ENCODE results near the gene MICAL3.

DNA sequence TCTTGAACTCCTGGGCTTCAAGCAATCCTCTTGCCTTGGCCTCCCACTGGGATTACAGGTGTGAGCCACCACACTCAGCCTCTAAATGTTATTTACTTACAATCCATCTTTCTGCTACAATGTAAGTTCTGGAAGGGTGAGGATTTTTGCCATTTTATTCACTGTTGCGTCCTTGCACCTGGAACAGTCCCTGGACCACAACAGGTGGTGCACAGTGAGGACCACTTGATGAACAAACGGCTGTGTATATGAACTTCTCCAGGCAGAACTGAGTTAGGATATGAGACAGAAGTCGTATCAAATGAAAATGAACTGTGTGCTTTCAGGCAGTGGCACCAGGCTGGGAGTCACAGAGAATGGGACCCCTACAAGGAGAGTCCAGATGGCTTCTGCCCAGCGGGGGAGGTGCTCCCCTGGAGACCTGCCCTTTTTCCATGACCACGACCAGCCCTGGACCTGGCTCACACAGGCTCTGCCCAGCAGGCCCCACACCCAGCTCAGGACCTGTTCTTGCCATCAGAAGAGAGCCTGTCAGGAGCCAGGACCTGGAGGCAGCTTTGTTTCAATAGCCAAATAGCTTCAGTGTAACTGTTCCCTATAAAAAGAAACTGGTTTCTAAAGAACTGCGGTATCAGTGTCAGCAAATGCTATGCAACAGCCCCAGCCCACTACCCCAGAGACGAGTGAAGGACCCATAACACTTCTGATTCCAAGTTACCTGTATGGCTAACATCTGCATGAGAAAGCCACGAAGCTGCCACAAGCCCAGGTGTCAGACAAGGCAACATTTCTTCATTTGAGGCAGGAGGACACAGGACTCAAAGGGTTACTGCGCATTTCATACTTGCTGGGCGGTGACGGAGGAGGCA is 104.9 kb downstream of the MICAL3 start:
- TF ChIP-seq, protein P1, sequence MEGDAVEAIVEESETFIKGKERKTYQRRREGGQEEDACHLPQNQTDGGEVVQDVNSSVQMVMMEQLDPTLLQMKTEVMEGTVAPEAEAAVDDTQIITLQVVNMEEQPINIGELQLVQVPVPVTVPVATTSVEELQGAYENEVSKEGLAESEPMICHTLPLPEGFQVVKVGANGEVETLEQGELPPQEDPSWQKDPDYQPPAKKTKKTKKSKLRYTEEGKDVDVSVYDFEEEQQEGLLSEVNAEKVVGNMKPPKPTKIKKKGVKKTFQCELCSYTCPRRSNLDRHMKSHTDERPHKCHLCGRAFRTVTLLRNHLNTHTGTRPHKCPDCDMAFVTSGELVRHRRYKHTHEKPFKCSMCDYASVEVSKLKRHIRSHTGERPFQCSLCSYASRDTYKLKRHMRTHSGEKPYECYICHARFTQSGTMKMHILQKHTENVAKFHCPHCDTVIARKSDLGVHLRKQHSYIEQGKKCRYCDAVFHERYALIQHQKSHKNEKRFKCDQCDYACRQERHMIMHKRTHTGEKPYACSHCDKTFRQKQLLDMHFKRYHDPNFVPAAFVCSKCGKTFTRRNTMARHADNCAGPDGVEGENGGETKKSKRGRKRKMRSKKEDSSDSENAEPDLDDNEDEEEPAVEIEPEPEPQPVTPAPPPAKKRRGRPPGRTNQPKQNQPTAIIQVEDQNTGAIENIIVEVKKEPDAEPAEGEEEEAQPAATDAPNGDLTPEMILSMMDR (IDR thresholded peaks at IDR 0.05): no peak
- no peak for TF ChIP-seq EP300 (IDR thresholded peaks at IDR 0.05)
- TF ChIP-seq POLR2A (IDR thresholded peaks at IDR 0.05): no peak

Data from tibial nerve (tissue), 4 donors.